LNCaP clone FGC (cell line): ENCODE results near the gene BRSK2.
A peak's percentile ranks its signal among the peaks of the same experiment; 100 is the strongest.
"Not testable (repeated sequence)": the region's sequence is repeated elsewhere in the genome, so short reads cannot be mapped to it uniquely, and the experiment has no call there.

Experiments
- DNase-seq: peaks from one replicate; pipeline ENCODE4 v3.0.0-alpha.2; 2011; ENCODE audit warnings: low read depth
- H3K4me3 ChIP-seq: 2 replicates; pipeline ENCODE4 v1.5.1; 2011; ENCODE audit warnings: mild to moderate bottlenecking, low read depth, low read length, control low read depth
- CTCF ChIP-seq: IDR thresholded peaks from 2 replicates; pipeline ENCODE4 v1.5.1; 2012; ENCODE audit warnings: mild to moderate bottlenecking; ENCODE audit not compliant: control insufficient read depth, insufficient read depth; ENCODE audit errors: extremely low read depth

Gene BRSK2

GRCh38 chr11:1412377-1413095 lies 22.8 kb downstream of the BRSK2 start:
- no peak for DNase-seq
- H3K4me3 ChIP-seq = no peak overlapping the region

GRCh38 chr11:1414650-1415049 lies 24.9 kb downstream of the BRSK2 start:
- H3K4me3 ChIP-seq = no peak overlapping the region
- no peak for TF ChIP-seq CTCF
- DNase-seq = no peak

More at GRCh38 chr11:1412377-1413095, 22.8 kb downstream of the BRSK2 start:
- no peak for TF ChIP-seq CTCF

DNA sequence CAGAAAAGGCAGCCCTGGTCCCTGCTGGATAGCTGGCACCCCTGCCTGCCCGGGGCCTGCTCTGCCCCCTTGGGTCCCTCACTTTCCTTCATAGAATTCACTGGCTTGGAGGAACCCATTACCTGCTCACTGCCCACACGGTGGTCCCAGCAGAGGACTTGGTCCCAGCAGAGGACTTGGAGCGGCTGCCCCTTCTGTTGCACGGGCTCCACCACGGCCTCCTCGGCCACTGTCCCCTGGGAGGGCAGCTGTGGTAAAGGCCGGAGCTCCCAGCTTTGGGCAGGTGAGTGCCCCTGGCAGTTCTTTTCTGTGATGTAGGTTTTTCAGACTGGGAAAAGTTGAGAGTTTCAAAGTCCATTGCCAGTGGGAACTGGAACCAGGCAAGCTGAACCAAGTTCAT lies 25.9 kb downstream of the BRSK2 start:
- DNase-seq = no peak
- no peak overlapping the region for H3K4me3 ChIP-seq
- TF ChIP-seq CTCF = no peak

DNA sequence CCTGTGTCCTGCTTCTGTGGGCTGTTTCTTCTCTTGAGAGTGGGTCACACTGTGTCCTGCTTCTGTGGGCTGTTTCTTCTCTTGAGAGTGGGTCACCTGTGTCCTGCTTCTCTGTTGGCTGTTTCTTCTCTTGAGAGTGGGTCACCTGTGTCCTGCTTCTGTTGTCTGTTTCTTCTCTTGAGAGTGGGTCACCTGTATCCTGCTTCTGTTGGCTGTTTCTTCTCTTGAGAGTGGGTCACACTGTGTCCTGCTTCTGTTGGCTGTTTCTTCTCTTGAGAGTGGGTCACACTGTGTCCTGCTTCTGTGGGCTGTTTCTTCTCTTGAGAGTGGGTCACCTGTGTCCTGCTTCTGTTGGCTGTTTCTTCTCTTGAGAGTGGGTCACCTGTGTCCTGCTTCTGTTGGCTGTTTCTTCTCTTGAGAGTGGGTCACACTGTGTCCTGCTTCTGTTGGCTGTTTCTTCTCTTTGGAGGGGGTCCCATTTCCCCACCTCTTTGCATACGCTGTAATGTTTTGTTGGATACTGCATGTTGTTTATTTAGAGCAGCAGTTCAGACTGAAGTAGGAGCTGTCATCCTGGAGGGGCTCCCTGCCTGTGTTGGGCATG lies 28.6 kb downstream of the BRSK2 start:
- H3K4me3 ChIP-seq = not testable (repeated sequence)
- peak; percentile 8 for DNase-seq

DNA sequence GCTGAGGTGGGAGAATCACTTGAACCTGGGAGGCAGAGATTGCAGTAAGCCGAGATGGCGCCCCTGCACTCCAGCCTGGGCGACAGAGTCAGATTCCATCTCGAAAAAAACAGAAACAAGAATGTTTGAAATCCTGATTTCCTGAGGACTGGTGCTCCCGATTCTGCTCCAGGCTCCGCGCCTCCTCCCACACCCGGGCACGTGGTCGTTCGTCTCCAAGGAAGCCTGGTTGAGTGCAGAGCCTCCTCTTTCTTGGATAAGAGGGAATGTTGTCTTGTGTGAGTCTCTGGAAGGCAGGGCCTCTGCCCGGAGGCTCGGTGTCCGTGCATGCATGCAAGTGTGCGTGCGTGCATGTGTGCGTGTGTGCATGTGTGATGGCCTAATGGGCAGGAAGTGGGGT lies 30.1 kb downstream of the BRSK2 start:
- TF ChIP-seq CTCF = no peak
- no peak overlapping the region for H3K4me3 ChIP-seq
- DNase-seq = no peak

DNA sequence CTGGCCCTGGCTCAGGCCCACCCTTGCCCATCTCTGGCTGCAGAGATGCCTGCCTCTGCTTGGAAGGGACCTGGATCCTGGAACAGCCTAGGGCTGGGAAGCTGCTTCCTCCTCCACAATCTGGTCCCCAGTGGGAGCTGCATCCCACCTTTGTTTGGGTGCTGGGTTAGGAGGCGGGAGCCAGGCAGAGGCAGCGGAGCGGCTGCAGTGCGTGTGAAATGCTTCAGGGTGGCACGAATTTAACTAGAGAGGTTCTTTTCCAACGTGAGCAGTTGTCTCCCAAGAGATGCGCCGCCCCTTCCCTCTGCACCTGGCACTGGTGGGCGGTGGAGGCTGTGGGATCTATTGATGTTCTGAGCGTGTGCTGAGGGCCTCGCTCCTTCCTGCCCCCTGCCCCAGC lies 31.6 kb downstream of the BRSK2 start:
- TF ChIP-seq CTCF = no peak
- H3K4me3 ChIP-seq = no peak overlapping the region
- no peak for DNase-seq

- H3K4me3 ChIP-seq = no peak overlapping the region
- no peak for TF ChIP-seq CTCF
- no peak for DNase-seq
These were observed 32.7 kb downstream of the BRSK2 start for GRCh38 chr11:1422481-1422880.
